ENCODE results near the gene CRABP2. TPM values are rescaled to one million over a fixed set of nuclear protein-coding genes. Genes with fewer than 3 reads are reported as not detected.
A peak's percentile ranks its signal among the peaks of the same experiment; 100 is the strongest.

The CRABP2 gene
- total and polyA plus RNA-seq, 2 of the 13 experiments (the other 11 are each of a cell fraction or from before 2014, with no cell fraction given) = 0.40 to 0.60 TPM

DNA sequence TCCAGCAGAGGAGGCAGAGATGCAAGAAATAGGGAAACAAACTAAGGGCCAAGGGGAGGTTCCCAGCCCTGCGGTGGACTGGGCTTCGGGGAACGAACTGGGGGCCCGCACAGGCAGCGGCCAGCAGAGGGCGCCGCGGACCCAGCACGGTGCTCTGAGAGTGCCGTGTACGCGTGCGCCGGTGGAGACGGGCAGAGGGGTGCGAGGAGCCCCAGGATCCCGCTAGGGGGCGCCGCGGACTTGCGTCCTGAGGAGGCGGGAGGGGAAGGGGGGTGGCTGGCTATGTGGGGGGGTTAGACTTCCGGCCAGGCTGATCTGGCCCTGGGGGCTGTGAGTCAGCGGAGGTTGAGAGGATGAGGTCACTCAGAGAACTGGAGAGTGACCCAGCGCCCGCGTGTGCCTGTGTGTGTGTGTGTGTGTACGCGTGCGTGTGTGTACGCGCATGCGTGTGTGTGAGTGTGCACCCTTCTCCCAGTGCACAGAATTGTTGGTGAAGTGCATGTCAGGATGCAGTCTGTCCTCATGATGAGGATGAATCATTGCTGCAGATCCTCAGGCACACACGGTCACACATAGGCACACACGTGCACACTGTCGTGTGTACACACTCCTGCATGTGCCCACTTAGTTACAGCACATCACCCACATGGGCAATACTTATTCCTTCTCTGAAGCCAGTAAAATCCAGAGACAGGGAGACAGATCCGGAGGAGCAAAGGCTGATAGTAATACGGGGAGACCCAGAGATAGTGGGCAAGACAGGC, 45.2 kb downstream of the CRABP2 start (continued):
- peak; percentile 77; the same call in 1 of the 2 replicates for TF ChIP-seq ZSCAN25 (CRISPR knock-in tag; IDR thresholded peaks at IDR 0.05)
- TF ChIP-seq SETDB1 (CRISPR knock-in tag; IDR thresholded peaks at IDR 0.05; ENCODE audit: borderline replicate concordance) = no peak
- TF ChIP-seq CREM (IDR thresholded peaks at IDR 0.05) = peak; percentile 53; the same call in 1 of the 2 replicates
- TF ChIP-seq CREM (CRISPR knock-in tag; IDR thresholded peaks at IDR 0.05) = no peak
- peak; percentile 73; the same call in 1 of the 2 replicates for TF ChIP-seq ZFP90 (CRISPR knock-in tag; IDR thresholded peaks at IDR 0.05; ENCODE audit: borderline replicate concordance)
- peak; percentile 38; the same call in 1 of the 2 replicates for TF ChIP-seq KMT2B (CRISPR knock-in tag; IDR thresholded peaks at IDR 0.05)
- peak; percentile 46 for TF ChIP-seq ASH2L (IDR thresholded peaks at IDR 0.05; ENCODE audit: insufficient read length, low read depth, low read length)
- TF ChIP-seq KDM2A (CRISPR knock-in tag; IDR thresholded peaks at IDR 0.05; ENCODE audit: borderline replicate concordance, low read depth) = peak; percentile 85
- TF ChIP-seq ZHX2 (IDR thresholded peaks at IDR 0.05; ENCODE audit: low read depth) = no peak; the same call in 1 of the 2 replicates
- TF ChIP-seq ZHX2 (CRISPR knock-in tag; IDR thresholded peaks at IDR 0.05; ENCODE audit: borderline replicate concordance) = no peak
- 0 out of 2 replicates have a peak, but pooled peaks have one; percentile 38 for TF ChIP-seq ZNF350 (CRISPR knock-in tag; IDR thresholded peaks at IDR 0.05; ENCODE audit: borderline replicate concordance, low read depth)
- TF ChIP-seq ATRX (CRISPR knock-in tag; IDR thresholded peaks at IDR 0.05; ENCODE audit: borderline replicate concordance) = no peak
- no peak for TF ChIP-seq TGIF2 (CRISPR knock-in tag; IDR thresholded peaks at IDR 0.05)
- no peak for TF ChIP-seq ZNF503 (CRISPR knock-in tag; IDR thresholded peaks at IDR 0.05)
- TF ChIP-seq MLLT10 (CRISPR knock-in tag; IDR thresholded peaks at IDR 0.05) = no peak
- TF ChIP-seq, protein P1, sequence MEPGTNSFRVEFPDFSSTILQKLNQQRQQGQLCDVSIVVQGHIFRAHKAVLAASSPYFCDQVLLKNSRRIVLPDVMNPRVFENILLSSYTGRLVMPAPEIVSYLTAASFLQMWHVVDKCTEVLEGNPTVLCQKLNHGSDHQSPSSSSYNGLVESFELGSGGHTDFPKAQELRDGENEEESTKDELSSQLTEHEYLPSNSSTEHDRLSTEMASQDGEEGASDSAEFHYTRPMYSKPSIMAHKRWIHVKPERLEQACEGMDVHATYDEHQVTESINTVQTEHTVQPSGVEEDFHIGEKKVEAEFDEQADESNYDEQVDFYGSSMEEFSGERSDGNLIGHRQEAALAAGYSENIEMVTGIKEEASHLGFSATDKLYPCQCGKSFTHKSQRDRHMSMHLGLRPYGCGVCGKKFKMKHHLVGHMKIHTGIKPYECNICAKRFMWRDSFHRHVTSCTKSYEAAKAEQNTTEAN (CRISPR knock-in tag; conservative IDR thresholded peaks at IDR 0.05) = peak; percentile 100
